GM21360 (cell line): Measurements from ENCODE around the gene ARPC5L.

Experiments
- ATAC-seq: cut with Tn5 transposase; IDR thresholded peaks from one replicate; pipeline ENCODE4 v1.9.1; 2021; ENCODE audit warnings: mild to moderate bottlenecking, moderate library complexity; ENCODE audit not compliant: unreplicated experiment

ARPC5L gene

DNA sequence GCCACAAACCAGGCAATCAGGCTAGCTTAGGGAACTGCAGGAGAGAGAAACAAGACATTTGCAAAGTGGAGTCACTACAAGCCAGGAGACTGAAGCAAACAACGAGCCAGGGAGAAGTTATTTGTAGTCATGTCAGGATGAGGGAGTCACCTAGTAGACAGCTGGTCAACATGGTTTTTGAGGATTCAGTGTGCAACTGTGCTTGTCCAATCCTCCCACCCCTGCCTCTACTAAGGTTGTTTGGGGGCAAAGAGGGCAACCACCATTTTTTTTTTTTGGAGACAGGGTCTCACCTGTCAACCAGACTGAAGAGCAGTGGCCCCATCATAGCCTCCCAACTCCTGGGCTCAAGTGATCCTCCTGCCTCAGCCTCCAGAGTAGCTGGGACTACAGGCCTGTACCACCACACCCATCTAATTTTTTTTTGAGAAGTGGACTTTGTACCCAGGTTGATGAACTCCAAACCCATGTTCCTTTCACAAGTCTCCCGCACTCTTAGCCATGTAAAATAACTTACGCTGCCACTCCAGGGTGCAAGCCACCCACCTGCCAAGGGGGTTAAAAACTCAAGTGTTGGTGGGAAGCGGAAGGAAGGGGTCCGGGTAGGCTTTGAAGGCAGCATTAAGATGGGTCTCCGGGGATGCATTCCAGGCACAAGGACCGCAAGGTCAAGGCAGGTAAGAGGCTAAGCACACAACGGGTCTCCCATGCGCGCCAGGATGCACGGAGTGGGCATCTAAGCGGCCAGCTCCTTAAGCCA is 1.2 kb upstream of the ARPC5L start:
- no peak for ATAC-seq

DNA sequence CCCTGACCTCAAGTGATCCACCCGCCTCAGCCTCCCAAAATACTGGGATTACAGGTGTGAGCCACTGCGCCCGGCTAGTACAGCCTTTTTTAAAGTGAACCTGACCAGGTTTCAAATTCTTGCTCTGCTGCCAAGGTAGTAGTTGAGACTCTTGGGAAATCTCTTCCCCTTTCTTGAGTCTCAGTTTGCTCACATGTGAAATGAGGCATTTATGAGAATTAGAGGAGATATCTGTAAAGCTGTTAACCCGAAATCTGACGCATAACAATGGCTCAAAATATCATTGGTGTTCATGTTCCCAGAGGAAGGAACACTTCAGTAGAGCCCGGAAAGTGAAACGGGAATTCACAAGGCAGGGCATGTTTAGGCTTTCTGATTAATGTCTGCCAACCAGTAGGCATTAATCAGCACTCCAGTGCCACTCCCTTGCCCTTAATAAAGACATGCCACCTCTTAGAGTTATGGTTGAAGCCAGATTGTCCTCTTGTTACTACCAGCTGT is 1.5 kb downstream of the ARPC5L start:
- no peak for ATAC-seq

- peak; percentile 57 for ATAC-seq
Measured at GRCh38 chr9:124868511-124869465, 6.9 kb downstream of the ARPC5L start.

DNA sequence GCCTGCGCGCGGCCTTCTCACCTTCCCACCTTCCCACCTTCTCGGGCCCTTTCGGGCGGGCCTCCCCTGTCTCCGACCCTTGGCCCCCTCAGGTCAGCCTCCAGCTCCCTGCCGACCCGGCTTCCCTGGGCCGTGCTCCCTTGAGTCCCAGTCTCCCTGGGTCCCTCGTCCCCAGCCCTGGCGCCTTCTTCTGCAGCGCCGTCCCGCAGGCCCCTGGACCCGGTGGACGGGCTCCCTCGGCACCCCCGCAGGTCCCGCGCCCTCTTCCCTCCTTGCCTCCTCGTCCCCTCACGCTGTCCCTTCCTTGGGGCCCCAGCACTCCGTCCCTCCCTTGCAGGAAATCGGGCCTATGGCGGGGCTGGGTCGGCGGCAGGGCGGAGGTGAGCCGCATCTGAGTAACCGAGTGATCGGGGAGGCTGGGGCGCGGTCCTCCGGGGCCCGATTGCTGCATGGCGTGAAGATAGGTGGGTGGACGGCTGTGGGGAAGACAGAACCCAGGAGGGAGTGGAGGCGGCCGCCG is 7.6 kb downstream of the ARPC5L start:
- ATAC-seq = peak; percentile 7

DNA sequence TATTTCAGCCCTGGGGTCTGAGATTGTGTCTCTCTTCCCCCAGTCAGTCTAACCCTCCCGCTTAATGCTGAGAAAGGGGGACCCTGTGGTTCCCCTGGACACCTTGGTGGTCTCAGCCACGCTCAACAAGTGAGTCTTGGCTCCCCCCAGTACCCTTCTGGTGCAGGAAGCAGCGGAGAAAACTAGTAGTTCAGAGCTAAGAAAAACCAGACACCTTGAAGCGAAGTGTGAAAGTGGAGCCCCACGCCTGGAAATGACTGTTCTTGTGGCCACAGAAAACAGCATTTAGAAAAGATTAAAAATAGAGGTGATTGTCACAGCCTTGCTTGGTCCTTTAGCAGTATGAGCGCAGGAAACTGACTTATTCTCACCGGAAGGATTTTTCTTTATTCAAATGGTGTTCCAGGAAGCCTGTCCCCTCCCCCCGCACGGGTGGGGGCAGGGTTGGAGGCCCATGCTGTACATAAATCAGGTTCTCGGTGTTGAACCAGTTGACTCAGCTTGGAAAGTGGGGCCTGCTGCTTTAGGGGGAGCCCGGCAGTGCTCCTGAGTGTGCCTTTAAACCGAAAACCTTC is 8.1 kb downstream of the ARPC5L start:
- ATAC-seq = peak; percentile 22

- ATAC-seq = no peak
Measured at GRCh38 chr9:124870723-124871122, 8.8 kb downstream of the ARPC5L start.

GRCh38 chr9:124871156-124871561 is 9.2 kb downstream of the ARPC5L start:
- ATAC-seq = no peak

GRCh38 chr9:124873664-124874063 is 11.7 kb downstream of the ARPC5L start:
- ATAC-seq = no peak

DNA sequence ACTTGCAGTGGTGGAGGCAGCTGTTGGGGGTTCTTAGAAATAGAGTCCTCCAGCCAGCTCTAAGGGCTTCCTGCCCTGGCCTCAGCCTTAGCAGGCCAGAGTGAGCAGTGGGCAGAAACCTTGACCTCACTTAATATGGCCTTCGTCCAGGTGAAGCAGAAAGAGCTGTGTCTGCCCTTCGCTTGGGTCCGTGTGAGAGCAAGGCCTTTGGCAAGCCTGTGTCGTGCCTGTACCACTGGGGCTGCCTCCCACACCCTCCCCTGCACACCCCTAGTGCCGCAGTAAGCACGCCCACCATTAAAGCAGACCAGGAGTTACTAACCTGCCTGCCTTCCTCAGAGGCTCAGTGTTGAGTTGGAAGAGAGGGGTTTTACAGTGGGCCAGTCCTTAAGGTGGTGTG is 13.6 kb downstream of the ARPC5L start:
- ATAC-seq = no peak

DNA sequence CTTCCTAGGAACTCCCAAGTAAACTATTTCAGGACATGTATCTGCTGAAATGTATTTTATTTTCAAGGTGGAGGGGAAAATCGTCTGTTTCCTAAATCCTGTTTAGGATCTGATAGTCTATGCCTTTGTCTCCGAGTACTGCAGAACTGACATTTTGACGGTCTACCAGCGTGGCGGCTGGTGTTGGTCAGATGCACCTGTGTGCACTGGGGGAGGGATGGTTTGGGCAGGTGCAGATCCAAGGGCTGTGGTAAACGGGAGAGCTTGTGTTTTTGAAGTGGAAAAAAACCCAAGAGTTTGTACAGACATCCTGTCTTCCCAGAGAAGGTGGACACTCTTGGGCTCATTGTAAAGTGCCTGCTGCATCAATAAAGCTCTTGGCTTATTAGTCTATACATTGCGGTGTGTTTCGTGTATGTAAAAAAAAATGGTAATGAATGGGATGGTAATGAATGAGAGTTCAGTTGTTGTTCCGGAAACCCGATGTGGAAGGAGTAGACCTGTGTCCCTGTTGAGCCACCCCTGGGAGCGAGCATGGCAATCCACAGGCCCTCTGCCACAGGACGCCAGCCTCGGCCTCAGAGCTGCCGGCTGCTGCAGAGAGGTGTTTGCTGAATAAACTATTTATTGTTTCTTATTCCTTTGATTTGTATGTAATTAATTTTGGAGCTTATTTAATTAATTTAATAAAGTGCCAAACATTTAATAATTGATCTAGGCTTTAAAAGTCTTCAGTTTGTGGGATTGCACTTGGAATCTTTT is 15.3 kb downstream of the ARPC5L start:
- ATAC-seq = no peak

DNA sequence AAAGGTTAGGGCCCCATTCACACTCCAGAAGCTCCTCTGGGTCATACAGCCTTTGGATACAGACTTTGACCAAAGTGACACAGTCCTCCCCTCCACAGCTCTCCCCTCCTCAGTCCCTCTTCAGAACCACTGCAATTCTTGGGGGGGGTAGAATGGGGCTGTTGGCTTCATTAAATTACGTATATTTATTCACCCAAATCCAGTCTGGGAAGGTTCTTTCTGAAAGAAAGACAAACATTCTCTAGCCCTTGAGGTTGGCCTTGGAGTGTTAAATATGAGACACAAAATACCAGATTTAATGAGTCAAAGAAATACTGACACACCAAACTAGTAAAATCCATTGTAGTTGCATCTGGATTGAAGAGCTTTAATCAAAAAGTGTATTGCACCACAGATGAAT is 16.1 kb downstream of the ARPC5L start:
- no peak for ATAC-seq

- ATAC-seq = no peak
Measured at GRCh38 chr9:124878518-124878917, 16.6 kb downstream of the ARPC5L start.

DNA sequence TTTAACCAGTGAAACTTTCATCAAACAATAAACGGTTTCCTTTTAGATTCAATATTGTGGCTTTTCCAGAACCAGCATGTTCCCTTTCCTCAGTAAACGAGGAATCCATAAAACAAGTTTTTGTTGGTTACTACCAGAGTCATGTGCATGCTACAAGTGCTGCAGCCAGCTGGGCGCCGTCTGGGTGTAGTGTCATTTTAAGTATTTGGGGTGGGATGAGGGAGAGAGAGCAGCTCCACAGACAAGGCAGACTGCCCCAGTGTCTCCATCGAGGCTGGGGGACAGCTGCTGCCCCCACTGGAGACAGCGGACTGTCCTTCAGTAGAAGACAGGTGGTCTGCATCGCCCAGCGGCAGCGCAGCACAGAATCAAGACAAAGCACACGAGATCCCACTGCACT is 17.3 kb downstream of the ARPC5L start:
- ATAC-seq = no peak

- ATAC-seq = no peak
Measured at GRCh38 chr9:124880501-124880900, 18.6 kb downstream of the ARPC5L start.

DNA sequence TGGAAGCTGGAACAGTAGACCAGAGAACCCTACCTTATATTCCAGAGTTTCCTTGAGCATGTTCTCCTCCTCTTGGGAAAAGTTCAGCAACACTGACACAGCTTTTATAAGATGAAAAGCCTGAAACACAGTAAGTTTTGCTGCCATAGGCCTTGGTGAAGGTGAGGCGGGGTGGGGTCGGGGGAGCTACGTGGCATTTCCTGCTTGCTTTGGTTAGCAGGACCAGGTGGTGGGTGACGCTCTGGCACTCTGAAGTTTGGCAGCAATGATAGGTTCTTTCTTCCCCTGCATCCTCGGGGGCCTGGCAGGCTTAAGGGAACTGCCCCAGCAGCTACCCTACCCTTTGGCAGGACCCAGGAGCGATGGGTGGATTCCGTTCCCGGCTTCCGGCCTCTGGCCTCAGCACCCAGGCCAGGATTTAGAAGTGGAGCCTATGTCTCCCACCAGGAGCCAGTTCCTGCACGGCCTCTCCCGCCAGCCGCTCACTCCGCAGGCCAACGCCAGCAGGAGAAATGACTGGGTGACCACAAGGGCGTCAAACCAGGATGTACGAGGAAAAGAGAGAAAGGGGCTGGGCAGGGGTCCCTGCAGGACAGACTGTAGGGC is 19.3 kb downstream of the ARPC5L start:
- no peak for ATAC-seq

DNA sequence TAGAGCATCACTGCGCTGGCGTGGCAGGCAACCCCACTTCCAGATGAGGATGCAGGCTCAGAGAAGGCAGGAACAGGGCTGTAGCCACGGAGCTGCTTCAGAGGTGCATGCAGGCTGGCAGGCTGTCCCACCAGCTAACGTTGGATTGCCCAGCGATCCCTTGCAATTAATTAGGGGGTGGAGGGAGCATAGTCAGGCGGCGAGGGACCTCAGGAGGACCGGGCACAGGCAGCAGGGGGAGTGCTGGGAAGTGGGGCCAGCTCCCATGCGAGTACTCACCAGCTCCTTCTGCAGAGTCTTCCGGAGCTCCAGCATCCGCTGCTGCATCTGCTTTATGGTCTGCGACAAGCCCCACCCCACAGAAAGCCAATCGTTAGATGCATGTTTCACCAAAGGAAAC is 20.3 kb downstream of the ARPC5L start:
- no peak for ATAC-seq

DNA sequence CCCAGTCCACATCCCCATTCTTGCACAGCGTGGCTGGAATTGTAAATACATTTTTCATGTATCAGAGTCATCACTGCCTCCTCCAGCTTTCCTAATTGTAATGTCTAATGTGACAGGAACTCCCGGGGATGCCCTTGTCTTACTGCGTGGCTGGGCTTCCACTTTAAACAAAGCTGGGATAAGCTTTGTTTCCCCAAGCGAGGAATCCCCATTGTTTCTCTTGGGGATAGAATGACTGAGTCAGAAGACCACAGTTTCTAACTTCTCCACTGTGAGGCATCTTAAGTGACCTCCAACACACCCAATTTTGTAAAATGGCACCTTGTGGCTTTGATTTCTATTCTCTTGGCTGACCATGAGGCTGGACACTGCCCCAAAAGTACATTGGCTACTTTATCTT is 22.4 kb downstream of the ARPC5L start:
- no peak for ATAC-seq

DNA sequence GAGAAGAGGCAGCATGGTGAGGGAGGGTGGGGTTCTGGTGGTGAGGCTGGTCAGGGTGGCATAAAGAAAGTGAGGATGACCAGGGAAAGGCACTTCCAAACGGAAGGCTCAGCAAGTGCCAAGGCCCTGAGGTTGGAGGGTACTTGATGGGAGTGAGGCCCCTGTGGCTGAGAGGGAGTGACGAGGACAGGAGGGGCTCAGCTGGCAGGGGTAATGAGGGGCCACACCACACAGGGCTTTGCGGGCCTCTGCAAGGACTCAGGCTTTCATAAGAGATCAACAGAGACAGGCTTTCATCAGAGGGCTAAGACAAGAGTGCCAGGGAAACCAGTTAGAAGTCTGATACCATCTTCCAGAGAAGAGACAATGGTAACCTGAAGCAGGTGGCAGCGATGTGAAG is 23.6 kb downstream of the ARPC5L start:
- ATAC-seq = no peak

DNA sequence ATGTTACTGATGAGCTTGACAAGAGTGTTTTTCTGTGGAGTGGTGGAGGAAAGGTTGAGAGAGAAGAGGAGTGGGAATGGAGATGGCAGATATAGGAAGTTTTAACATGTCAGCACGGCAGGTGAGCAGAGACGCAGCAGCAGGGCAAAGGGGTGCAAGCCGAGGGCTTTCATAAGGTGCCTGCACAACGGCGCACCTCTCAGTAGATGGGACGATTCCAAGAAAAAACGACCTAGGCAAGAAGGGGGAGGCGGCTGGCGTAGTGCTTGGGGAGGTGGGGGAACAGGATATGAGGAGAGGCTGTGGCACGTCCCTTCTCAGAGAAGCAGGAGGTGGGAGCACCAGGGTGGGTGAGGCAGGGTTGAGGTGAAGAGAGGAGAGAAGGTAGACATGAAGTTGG is 24.5 kb downstream of the ARPC5L start:
- no peak for ATAC-seq

- ATAC-seq = no peak
Measured at GRCh38 chr9:124886866-124887492, 25.0 kb downstream of the ARPC5L start.
